Testis (tissue), 3 donors: ENCODE measurements around the gene RASSF10. TPM values are rescaled to one million over a fixed set of nuclear protein-coding genes. Genes with fewer than 3 reads are reported as not detected.

Source experiments
- DNase-seq: peaks from one replicate; pipeline ENCODE4 v3.0.0-alpha.2; 2019
- H3K27ac ChIP-seq, 2 donors: fragments of 200-600 bp; sonication (generic); one replicate each; pipeline ENCODE4 v1.5.1; 2019
- H3K27me3 ChIP-seq: fragments of 200-600 bp; sonication (generic); one replicate; pipeline ENCODE4 v1.5.1; 2019
- H3K36me3 ChIP-seq: fragments of 200-600 bp; sonication (generic); one replicate; pipeline ENCODE4 v1.5.1; 2017; ENCODE audit warnings: low read depth; ENCODE audit errors: missing control alignments
- H3K4me1 ChIP-seq: fragments of 200-600 bp; sonication (generic); one replicate; pipeline ENCODE4 v1.5.1; 2019
- H3K4me3 ChIP-seq, 2 donors: fragments of 200-600 bp; sonication (generic); one replicate each; pipeline ENCODE4 v1.5.1; 2017 to 2019
- H3K9me3 ChIP-seq: fragments of 200-600 bp; sonication (generic); one replicate; pipeline ENCODE4 v1.5.1; 2017
- POLR2A ChIP-seq: fragments of 450-650 bp; IDR thresholded peaks from one replicate; pipeline ENCODE4 v1.6.1; 2017; ENCODE audit warnings: antibody characterized with exemption, mild to moderate bottlenecking, moderate library complexity
- WGBS, 2 donors: methylation state at CpG; one replicate each; pipeline ENCODE4 v1.1.5; 2018; 5-methylcytosine and 5-hydroxymethylcytosine counted together
- intact Hi-C: fragments of 100-400 bp; cut with DNase I; formaldehyde crosslinking; loops from one replicate; pipeline ENCODE4 v1.15.1; 2023; ENCODE audit warnings: low total_unique reads
- polyA plus RNA-seq: library from polyadenylated mRNA; stranded (reverse); fragments of 350-450 nt; fragmentation: Illumina TruSeq; extraction: RNeasy Lipid Tissue Mini Kit (QIAGEN cat#74804); gene quantifications from one replicate; pipeline ENCODE4 v1.2.3, GENCODE V29; 2014; ENCODE audit warnings: low read depth, low replicate concordance; ENCODE audit not compliant: insufficient read depth
- total RNA-seq, 2 donors: library from RNA; depleted of rRNA; stranded (reverse); fragments of >200 nt; gene quantifications; one replicate each; pipeline ENCODE4 v1.2.3, GENCODE V29; 2016
- TF ChIP-seq, protein P1 (sequence below), 3 experiments: fragments of 450-650 bp in 2 of 3; fragments of 200-600 bp in 1 of 3; sonication (generic) in 1 of 3; IDR thresholded peaks; one replicate each; pipeline ENCODE4 v1.5.1; 2016 to 2019; ENCODE audit warnings: antibody characterized with exemption in 3 of 3, mild to moderate bottlenecking in 2 of 3, moderate library complexity in 1 of 3

The RASSF10 gene
- total and polyA plus RNA-seq, 3 donors from 2014 or later, result 2.9 to 6.3 (median 3.0) TPM

DNA sequence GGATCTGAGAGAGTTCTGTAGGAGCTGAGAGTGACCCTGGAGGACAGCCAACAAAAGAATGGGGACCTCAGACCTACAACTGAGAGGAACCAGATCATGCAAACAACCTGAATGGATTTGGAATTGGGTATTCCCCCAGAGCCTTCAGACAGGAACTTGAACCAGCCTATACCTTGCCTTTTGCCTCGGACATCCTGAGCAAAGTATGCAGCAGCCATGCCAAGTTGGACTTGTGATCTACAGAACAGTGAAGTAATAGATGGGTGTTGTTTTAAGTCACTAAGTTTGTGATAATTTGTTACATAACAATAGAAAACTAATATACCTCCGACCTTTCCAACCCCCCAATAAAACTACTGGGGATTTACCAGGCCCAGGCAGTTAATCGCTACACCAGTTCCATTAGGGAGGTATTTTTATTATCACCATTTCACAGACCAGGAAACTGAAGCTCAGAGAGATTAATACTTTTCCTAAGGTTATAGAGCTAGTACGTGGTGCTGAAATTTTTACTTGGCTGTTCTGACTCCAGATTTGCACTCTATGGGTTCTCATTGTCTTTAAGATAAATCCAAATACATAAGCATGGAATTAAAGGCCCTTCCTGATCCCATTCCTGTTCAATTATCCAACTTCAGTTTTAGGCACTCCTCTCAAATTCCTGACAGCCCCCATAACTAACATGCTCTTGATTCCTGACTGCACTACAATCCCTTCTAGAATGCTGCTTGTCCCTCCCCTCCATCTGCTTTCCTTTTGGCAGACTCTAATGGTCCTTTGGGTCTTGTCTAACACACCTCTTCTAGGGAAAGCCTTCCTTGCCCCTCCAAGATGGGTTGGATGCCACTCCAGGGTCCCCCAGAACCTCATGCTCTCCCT lies 1.7 kb upstream of the RASSF10 start:
- Histone ChIP-seq H3K4me1 (peaks cover 11% of the 10 kb centered on the region), H3K27me3 (no peaks in the 10 kb centered on the region), H3K9me3 (no peaks in the 10 kb centered on the region), H3K36me3 (no peaks in the 10 kb centered on the region), H3K27ac (no peak overlapping the region), H3K4me3 (no peak overlapping the region)
- TF ChIP-seq POLR2A, result no peak
- TF ChIP-seq, protein P1, sequence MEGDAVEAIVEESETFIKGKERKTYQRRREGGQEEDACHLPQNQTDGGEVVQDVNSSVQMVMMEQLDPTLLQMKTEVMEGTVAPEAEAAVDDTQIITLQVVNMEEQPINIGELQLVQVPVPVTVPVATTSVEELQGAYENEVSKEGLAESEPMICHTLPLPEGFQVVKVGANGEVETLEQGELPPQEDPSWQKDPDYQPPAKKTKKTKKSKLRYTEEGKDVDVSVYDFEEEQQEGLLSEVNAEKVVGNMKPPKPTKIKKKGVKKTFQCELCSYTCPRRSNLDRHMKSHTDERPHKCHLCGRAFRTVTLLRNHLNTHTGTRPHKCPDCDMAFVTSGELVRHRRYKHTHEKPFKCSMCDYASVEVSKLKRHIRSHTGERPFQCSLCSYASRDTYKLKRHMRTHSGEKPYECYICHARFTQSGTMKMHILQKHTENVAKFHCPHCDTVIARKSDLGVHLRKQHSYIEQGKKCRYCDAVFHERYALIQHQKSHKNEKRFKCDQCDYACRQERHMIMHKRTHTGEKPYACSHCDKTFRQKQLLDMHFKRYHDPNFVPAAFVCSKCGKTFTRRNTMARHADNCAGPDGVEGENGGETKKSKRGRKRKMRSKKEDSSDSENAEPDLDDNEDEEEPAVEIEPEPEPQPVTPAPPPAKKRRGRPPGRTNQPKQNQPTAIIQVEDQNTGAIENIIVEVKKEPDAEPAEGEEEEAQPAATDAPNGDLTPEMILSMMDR (IDR thresholded peaks at IDR 0.05), result no peak
- DNase-seq, result no peak
- intact Hi-C loops, result no loop called here
- WGBS, 2 donors, result 77 to 79% methylated on average over 4 of the region's 4 CpGs

DNA sequence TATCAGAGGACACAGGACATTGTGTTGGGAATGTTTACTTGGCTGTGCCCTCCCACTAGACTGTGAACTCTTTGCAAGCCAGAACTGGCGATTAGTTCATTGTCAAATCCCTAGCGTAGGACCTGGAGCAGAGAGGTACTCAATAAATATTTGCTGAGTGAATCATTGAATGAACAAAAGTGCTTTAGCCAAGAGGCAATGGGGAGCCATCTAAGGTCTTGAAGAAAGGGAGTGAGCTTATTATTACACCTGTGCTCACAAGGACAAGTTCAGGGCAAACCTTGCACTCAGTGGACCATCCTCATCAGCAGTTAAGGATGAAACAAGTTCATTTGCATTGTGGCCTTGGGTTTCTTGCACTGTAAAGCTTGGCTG lies 1.1 kb upstream of the RASSF10 start:
- Histone ChIP-seq H3K9me3 (no peaks in the 10 kb centered on the region), H3K27ac (no peak overlapping the region), H3K4me1 (peaks cover 13% of the 10 kb centered on the region), H3K36me3 (no peaks in the 10 kb centered on the region), H3K27me3 (no peaks in the 10 kb centered on the region), H3K4me3 (no peak overlapping the region)
- DNase-seq, result no peak
- intact Hi-C loops, result no loop called here
- TF ChIP-seq POLR2A, result no peak
- TF ChIP-seq, protein P1 (IDR thresholded peaks at IDR 0.05), result no peak
- WGBS, 2 donors, result 15 to 62% methylated on average over 2 of the region's 2 CpGs

DNA sequence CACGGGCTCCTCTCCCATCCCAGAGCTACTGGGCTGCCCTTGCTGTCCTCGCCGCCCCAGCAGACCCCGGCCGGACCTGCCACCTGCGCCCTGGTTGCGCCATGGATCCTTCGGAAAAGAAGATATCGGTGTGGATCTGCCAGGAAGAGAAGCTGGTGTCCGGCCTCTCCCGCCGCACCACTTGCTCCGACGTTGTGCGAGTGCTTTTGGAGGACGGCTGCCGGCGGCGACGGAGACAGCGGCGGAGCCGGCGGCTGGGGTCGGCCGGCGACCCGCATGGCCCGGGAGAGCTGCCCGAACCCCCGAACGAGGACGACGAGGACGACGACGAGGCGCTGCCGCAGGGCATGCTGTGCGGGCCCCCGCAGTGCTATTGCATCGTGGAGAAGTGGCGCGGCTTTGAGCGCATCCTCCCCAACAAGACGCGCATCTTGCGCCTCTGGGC lies 382 bp downstream of the RASSF10 start:
- Histone ChIP-seq H3K9me3 (no peaks in the 10 kb centered on the region), H3K27ac (no peak overlapping the region), H3K27me3 (no peaks in the 10 kb centered on the region), H3K4me3 (peak overlapping the region; percentile 32 to 66), H3K36me3 (no peaks in the 10 kb centered on the region), H3K4me1 (peaks cover 13% of the 10 kb centered on the region)
- intact Hi-C loops, result no loop called here
- DNase-seq, result no peak
- 0 to 1% methylated on average over 1 to 39 of the region's 48 CpGs for WGBS, 2 donors
- TF ChIP-seq, protein P1 (IDR thresholded peaks at IDR 0.05), result no peak
- TF ChIP-seq POLR2A, result no peak

DNA sequence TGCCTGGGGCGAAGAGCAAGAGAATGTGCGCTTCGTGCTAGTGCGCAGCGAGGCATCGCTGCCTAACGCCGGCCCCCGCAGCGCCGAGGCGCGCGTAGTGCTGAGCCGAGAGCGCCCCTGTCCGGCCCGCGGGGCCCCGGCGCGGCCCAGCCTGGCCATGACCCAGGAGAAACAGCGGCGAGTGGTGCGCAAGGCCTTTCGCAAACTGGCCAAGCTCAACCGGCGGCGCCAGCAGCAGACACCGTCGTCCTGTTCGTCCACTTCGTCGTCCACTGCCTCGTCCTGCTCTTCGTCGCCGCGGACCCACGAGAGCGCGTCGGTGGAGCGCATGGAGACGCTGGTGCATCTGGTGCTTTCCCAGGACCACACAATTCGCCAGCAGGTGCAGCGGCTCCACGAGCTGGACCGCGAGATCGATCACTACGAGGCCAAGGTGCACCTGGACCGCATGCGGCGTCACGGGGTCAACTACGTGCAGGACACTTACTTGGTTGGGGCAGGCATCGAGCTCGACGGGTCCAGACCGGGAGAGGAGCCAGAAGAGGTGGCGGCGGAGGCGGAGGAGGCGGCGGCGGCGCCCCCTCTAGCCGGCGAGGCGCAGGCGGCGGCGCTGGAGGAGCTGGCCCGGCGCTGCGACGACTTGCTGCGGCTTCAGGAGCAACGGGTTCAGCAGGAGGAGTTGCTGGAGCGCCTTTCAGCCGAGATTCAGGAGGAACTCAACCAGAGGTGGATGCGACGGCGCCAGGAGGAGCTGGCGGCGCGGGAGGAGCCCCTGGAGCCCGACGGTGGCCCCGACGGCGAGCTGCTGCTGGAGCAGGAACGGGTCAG lies 1.0 kb downstream of the RASSF10 start:
- intact Hi-C loops, result no loop called here
- Histone ChIP-seq H3K9me3 (no peaks in the 10 kb centered on the region), H3K36me3 (no peaks in the 10 kb centered on the region), H3K4me3 (peak overlapping the region; percentile 32 to 66), H3K27me3 (no peaks in the 10 kb centered on the region), H3K4me1 (peaks cover 13% of the 10 kb centered on the region), H3K27ac (no peak overlapping the region)
- no peak for TF ChIP-seq POLR2A
- TF ChIP-seq, protein P1 (IDR thresholded peaks at IDR 0.05), result no peak
- WGBS, 2 donors, result 1% methylated on average over 73 of the region's 94 CpGs; no CpG with 5 or more reads in 1 of the 2 donors
- peak; percentile 34 for DNase-seq
